CD4-positive, alpha-beta T cell treated with Interleukin-4 for 1 hour (primary cell): ENCODE measurements around the gene COPS7A.
A peak's percentile ranks its signal among the peaks of the same experiment; 100 is the strongest.

Experiments
- DNase-seq, 2 donors: peaks; one replicate each; pipeline ENCODE4 v3.0.0-alpha.2; 2020 to 2022

The COPS7A gene

GRCh38 chr12:6752167-6752920 lies 28.5 kb downstream of the COPS7A start:
- DNase-seq = peak in 1 of 2 donors; percentile 33

DNA sequence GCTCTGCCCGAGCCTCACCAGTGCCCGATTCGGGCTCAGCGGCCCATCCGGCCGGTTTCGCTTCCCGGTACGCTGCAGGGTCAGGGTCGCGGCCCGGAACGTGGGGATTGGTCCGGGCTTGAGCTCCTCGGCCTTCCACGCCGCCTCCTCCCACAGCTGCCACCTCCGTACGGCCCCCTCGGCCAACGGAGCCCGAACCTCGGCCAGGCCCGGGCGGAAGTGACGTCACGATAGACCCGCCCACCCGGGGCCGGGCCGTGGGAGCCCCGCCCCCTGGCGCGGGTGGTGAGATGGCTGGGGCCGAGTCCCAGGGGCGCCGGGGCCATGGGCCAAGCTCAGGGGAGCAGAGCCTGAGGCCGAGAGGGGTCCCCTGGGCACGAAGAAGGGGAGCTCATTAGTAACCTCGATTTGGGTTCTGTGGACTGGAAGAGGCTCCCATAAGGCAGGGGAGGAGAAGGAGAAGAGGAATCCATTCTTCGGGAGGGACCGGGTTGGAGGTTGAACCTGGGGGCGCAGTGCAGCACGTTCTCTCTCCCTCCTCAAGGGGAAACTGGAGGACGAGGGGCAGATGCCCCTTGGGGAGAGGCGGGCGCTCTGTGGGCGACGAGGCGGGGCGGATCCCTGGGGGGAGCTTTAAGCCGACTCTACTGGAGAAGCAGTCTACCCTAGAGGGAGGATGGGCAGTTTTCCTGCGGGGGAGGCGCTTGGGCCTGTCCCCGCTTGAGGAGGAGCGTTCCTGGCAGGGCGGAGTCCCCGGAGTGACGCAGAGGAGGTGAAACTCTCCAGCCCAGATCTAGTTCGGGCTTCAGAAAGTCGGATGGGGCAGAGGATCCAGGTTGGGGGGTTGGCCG lies 29.3 kb downstream of the COPS7A start, which contains the start of gene MLF2:
Gene MLF2, minus strand, starts transcription at position 221 of the 851 bp plus-strand sequence. CDS start 807 bp downstream, outside the sequence.
- peak; percentile 98 to 99 for DNase-seq

- no peak for DNase-seq
Measured at GRCh38 chr12:6753772-6754356, 30.0 kb downstream of the COPS7A start.

DNA sequence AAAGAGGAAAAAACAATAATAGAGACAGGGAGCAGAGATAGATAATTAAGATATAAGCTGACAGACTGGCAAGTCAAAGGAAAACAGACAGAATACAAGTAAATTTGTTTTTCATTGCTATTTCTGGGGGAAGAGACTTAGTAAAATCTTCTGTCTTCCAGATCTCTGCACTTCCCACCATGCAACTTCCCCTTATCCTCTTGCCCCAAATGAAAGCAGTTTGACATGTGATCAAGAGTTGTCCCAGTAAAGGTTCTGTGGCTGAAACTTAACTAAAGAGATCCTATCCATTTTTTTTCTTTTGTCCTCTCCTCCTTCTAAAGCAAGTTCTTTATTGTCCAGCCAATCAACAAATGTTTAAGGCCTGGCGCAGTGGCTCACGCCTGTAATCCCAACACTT lies 30.6 kb downstream of the COPS7A start:
- DNase-seq = no peak

DNA sequence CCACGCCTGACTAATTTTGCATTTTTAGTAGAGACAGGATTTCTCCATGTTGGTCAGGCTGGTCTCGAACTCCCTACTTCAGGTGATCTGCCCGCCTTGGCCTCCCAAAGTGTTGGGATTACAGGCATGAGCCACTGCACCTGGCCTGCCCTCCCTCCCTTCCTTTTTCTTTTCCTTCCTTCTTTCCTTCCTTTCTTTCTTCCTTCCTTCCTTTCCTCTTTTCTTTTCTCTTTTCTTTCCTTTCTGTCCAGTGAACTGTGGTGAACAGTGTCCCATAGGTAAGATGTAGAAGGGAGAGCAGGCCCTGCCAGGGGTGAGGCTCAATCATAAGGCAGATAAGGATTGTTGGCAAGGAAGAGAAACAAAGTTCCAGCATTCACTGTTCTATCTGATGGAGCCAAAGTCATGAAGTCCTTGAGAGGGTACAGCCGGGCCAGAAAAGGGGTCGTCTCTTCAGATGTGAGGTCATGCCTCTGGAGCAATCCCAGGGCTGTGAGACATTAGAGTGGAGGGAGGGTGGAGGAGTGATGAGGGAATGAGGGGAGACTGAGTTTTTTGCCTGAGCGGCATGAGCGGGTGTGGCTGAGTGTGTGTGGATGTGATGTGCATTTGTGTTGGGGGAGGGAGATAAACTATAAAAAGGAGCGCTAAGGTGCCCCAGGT lies 33.3 kb downstream of the COPS7A start:
- DNase-seq = no peak

GRCh38 chr12:6758506-6759095 lies 34.8 kb downstream of the COPS7A start:
- DNase-seq = no peak

DNA sequence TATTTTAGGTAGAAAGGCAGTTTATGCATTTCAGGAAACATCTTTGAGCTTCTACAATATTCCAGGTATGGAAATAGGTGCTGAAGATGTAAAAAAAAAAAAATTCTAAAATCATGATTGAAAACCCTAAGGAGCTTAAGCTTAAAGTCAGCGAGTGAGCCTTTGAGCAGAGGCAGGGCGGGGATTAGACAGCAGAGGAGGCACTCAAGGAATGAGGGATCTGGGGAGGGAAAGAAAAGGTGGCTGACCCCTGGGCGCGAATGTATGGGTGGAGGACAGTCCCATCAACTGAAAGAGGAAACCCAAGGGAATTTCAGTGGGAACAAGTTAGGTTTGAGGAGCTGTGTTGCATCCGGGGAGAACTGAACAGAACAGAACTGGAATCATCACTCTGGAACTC lies 35.9 kb downstream of the COPS7A start:
- no peak for DNase-seq

DNA sequence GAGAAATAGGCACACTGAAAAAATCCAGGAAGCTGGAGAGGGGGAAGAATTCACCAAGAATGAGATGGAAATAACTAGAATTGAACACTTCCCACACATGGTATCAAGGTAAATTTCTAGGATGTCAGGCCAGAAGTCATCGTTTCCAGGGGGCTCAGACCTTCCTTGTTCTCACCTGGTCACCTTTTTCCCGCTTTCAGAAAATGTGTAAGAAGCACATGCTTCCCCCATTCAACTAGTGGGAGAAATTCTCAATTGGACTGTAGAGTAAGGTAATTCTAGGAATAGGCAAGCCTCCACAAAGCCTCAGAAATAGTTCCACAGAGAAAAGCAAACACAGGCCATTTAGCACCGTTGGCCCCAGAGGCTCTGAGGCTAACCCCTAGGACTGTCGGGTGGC lies 39.5 kb downstream of the COPS7A start:
- no peak for DNase-seq

DNA sequence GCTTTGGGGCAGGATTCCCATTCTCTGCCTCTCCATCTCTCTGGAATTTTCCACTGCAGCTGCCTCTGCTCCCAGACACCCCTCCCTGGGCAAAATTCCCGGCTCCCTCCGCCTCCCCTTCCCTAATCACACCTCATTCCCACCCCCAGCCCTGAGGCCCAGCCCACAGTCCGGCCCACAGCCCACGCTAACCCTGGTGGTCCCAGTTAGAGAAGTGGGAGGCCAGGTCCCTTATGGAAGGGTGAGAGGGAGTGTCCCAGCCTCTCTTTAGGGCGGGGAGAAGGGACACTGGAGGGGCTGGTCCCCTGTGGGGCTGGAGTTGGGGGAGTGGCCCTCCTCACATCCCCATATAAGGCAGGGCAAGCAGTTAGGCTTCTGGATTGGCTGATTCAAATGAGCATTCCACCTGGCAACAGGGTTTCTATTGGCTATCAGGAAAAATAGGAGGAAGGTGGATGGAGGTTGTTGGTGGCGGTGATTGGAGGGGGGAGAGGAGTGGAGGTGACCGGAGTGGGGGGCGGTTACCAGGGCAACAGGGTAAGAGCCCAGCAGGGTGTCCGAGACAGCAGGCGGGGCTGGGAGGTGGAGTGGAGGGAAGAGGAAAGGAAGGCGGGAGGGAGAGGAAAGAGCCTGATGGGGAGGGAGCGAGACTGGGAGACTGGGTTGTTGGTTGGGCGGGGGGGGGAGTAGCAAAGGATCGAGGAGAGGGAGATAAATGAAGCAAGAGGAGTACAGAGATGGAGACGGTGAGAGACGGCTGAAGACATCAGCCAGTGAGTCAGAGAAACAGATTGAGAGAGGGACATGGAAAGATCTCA lies 40.4 kb downstream of the COPS7A start:
- peak; percentile 78 to 82 for DNase-seq

DNA sequence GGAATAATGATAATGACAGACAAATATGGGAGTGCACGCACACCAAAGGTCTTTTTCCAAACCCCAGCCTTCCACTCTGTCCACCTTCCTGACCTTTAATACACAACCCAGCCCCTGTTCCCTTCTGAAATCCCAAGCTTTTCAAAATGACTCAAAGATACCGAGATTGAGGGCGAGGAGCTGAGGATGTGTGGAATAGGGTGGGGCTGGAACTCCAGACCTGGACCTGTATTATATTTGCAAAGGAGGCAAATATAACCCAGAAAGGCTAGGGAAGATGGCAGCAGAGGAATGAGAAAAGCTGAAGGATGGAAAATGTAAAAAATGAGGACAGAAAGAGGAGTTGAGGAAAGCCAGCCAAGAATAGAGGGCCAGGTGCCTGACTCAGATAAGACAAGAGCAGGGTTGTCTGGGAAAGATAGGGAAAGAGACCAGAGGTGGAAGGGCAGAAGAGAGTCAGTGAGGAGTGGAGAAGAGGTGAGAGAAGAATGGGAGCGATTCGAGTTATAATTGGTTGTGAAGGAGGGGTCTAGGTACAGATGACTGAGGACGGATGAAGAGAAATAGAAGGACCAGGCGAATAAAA lies 41.3 kb downstream of the COPS7A start:
- no peak for DNase-seq

DNA sequence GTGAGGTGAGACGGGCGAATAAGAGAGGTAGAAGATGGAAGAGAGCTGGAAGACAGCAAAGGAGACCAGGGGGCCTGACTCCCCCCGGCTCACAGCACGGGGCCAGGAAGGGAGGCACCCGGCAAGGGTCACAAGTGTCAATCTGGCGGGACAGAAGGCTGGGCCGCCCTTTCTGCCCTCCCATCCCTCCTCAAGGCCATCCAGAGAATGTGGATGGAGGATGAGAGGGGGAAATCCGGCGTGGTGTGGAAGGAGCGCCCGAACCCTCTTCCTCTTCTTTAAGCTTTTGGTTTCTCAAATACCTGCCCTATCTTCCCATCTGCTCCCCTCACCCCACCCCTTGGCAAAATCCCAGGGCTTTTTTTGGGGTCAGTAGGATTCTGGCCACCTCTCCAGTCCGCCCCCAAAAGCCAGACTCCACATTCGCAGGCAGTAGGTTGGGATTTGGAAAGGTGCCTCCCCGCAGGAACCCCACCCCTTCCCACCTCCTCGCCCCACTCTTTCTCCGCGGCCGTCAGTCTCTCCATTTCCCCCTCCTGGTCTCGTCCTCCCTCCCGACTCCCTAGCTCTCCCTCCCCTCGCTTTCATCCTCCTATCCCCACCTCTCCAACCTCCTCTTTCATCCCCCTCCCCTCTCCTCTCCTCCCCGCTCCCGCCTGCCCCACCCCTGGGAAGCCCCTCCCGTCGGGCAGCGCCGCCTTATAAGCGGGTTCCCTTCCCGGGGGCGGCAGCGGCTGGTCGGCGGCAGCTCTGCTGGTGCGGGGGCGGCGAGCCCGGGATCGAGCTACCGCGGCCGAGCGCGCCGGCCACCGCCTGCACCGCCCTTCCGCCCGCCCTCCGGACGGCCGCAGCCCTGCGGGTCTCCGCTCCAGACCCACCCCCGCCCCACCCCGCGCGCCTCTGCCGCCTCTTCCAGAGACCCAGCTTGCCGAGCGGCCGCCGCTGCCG lies 42.1 kb downstream of the COPS7A start, which contains the start of gene PTMS:
Gene PTMS, plus strand, starts transcription at position 730 of the 948 bp plus-strand sequence. CDS start 343 bp downstream, outside the sequence.
- peak in 1 of 2 donors; percentile 26 for DNase-seq

GRCh38 chr12:6766651-6767349 lies 43.0 kb downstream of the COPS7A start:
- DNase-seq = peak; percentile 45 to 48

DNA sequence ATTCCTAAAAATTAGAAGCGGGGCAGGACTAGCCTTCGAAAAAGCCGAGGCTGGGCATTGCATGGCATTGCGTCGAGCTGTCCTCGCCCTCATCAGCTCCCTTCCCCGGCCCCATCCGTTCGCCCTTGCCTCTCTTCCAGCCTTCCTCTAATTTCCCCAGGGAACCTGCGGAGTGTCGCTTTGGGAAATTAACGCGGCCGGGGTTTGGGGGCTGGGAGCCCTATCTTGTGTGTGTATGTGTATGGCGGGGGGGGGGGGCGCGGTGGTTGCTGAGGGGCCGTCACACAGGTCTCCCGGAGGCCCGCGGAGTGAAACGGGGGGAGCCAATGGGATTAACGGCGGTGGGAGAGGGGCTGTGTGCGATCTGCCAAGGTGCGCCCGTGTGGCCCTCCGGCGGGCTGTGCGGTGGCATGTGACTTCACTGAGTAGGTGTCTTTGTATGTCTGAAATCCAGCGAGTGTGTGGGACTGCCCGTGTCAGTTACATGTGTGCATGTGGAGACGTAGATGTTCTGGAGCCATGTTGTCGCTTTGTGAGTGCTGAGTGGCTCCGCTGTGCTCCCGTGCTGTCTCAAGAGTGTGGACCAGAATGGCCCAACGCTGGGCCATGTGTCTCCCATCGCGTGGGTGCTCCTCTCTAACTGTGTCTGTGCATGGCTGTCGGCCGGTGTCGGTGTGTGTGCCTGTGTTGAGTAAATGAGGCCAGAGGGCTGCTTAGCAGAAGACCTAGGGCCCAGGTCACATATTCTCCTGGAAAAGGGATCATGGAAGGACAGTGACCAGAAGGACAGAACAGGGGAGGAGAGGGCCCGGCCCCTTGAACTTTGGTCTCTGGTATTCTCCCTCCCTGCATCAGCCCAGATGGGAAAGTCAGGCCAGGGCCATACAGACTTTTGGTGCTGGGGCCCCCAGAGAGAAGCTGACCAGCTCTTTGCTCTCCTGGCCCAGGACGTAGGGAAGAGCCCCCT lies 43.8 kb downstream of the COPS7A start:
- DNase-seq = no peak

- no peak for DNase-seq
Measured at GRCh38 chr12:6768437-6768914, 44.6 kb downstream of the COPS7A start.

DNA sequence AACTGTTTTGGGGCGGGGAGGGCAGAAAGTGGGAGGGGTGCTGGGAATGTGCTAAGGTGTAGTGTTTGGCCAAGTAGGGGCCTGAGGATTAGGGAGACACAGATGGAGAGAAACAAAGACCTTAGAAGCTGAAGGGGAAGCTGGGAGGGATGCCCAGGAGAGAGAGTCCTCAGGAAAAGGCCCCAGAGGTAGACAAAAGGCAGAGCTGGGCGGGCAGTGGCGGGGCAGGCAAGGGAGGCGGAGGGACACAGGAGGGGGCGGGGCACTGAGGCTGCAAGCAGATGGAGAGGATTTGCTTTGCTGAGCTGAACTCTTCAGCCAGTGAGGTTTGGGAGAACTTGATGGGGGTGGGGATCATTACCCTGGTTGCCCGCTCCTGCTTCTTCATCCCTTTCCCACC lies 45.1 kb downstream of the COPS7A start:
- DNase-seq = no peak

DNA sequence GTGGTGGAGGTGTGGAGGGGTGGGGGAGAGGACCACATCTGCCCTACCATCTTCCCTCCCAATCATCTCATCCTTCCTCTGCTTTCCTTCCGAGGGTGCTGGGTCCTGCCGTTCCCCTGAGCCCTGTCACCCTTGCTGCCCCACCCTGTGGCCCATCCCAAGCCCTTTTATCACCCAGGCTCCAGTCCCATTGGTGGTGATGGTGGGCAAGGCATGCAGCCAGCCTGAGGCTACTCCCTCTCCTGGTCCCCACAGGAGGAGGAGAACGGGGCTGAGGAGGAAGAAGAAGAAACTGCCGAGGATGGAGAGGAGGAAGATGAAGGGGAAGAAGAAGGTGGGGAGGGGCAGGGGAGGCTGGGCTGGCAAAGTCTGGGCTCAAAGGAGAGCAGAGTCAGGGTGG lies 45.8 kb downstream of the COPS7A start:
- DNase-seq = no peak

GRCh38 chr12:6770094-6770493 lies 46.2 kb downstream of the COPS7A start:
- no peak for DNase-seq

DNA sequence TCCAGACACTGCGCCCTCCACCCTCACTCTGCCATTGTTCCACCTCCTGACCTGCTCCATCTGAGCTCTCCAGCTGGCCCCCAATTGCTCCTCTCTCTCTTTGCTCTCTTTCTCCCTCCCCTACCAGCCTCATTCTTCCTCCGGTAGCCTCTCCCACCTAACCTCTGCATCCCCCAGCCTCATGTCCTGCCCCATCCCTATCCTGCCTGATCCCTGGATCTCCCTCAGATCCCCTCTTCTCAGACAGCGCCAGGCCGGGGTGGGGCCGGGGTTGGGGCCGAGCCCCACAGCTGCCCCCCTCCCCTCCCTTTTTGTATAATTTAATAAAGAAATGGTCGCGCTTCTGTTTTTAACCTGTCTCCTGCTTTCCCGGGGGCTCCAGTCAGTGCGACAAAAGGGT lies 46.8 kb downstream of the COPS7A start:
- no peak for DNase-seq
